LNCaP clone FGC (cell line): ENCODE results near the gene ZNF2.

Source experiments
- DNase-seq: peaks from one replicate; pipeline ENCODE4 v3.0.0-alpha.2; 2011; ENCODE audit warnings: low read depth
- H3K4me3 ChIP-seq: 2 replicates; pipeline ENCODE4 v1.5.1; 2011; ENCODE audit warnings: mild to moderate bottlenecking, low read depth, low read length, control low read depth
- TF ChIP-seq, protein P1 (sequence below): IDR thresholded peaks from 2 replicates; pipeline ENCODE4 v1.5.1; 2012; ENCODE audit warnings: mild to moderate bottlenecking; ENCODE audit not compliant: control insufficient read depth, insufficient read depth; ENCODE audit errors: extremely low read depth

ZNF2 gene

DNA sequence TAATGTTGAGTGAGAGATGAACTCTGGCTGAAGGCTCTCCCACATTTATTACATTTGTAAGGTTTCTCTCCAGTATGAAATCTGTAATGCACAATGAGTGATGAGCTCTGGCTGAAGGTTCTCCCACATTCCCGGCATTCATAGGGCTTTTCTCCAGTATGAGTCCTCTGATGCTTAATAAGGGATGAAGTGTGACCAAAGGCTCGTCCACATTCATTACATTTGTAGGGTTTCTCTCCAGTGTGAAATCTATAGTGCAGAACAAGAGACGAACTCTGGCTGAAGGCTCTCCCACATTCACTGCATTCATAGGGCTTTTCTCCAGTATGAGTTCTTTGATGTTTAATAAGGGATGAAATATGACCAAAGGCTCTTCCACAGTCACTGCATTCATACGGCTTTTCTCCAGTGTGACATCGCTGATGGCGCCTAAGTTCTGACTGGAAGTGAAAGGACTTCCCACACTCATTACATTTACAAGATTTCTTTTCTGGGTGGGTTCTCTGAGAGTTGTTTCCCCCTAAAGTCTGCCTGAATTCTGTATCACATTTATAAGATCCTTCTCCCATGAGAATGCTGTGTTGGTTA lies 16.1 kb upstream of the ZNF2 start:
- no peak overlapping the region for H3K4me3 ChIP-seq
- no peak for DNase-seq
- TF ChIP-seq, protein P1, sequence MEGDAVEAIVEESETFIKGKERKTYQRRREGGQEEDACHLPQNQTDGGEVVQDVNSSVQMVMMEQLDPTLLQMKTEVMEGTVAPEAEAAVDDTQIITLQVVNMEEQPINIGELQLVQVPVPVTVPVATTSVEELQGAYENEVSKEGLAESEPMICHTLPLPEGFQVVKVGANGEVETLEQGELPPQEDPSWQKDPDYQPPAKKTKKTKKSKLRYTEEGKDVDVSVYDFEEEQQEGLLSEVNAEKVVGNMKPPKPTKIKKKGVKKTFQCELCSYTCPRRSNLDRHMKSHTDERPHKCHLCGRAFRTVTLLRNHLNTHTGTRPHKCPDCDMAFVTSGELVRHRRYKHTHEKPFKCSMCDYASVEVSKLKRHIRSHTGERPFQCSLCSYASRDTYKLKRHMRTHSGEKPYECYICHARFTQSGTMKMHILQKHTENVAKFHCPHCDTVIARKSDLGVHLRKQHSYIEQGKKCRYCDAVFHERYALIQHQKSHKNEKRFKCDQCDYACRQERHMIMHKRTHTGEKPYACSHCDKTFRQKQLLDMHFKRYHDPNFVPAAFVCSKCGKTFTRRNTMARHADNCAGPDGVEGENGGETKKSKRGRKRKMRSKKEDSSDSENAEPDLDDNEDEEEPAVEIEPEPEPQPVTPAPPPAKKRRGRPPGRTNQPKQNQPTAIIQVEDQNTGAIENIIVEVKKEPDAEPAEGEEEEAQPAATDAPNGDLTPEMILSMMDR, result no peak

DNA sequence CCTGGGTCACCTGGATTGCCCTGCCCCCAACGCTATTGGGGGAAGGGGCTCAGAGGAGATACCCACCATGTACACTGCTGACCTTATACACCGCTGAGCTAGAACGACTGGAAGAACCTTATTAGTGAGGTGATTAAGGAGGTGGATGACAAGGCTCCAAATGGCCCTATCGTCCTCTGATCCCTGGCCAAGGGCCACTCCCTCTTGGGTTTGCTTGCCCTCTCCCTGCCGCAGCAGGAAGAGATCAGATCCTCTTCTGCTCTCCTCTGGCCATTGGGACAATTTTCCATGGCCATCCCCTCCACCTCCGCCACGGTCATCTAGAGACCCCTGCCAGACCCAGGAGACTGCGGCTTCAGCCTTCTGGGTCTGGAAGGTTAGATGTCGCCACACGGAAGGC lies 7.2 kb upstream of the ZNF2 start:
- no peak for DNase-seq
- H3K4me3 ChIP-seq, result peak overlapping the region; percentile 67
- TF ChIP-seq, protein P1, result no peak

DNA sequence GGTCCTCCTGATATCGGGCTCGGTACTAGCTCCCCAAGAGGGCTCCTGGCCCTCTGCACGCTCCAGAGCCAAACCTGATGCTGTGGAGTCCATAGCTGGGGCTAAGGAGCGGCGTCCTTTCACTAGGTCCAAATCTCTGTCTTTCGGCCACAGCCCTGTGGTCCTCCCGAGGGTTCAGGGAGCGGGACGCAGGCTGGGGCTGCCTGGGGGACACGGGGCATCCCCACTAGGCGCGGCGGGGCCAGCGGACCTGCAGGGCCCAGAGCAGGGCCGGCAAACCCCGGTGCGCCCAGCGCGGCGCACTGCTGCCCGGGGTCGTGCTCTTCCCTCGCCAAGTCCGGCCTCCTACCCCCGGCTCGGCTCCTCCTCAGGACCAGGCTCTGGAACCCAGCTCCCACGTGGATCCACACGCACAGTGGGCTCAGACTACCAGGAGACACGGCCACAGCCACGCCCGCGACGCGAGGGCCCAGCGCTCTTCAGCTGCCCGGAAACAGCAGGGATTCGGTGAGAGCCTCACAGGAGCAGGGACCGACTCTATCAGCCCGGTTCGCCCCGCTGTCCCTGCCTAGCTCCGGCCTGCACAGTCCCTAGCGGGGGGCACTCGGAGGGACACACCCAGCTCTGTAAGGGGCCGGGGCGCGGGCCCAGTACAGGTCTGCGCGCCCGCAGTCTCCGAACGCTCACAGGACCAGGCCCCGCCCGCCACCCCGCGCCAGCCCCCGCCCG lies 6.6 kb upstream of the ZNF2 start:
- DNase-seq, result no peak
- TF ChIP-seq, protein P1, result no peak

DNA sequence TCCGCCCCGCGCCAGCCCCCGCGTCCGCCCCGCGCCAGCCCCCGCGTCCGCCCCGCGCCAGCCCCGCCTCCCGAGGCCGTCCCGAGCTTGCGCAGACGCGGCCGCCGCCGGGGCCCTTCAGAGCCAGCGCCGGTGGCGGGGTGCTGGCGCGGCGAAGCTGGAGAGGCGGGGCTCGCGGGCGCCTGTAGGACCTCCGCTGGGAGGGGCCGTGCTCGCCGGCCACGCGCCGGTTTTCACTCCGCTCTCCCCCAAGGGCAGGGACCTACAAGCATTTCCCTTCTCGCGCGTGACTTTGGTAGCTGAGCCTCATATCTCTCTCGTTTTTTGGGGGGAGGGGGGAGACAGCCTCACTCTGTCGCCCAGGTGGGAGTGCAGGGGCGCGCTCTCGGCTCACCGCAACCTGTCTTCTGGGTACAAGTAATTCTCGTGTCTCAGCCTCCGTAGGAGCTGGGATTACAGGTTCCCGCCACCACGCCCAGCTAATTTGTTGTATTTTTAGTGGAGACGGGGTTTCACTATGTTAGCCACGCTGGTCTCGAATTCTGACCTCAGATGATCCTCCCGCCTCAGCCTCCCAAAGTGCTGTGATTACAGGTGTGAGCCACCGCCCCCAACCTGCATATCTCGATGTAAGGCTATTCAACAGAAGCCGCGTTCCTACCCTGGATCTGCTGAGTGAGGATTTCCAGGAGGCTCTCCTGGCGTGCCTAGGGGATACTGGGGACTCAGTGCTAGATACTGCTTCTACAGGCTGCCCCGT lies 5.7 kb upstream of the ZNF2 start, which contains the start of gene ZNF514:
TSS of gene ZNF514 (minus strand) at position 159 of the 760 bp plus-strand sequence. CDS start 6,595 bp downstream, outside the sequence.
- DNase-seq, result no peak
- peak within 1 kb of the TSS; percentile 67 for H3K4me3 ChIP-seq
- TF ChIP-seq, protein P1, result no peak

More for the DNA sequence above, 6.6 kb upstream of the ZNF2 start:
- peak overlapping the region; percentile 67 for H3K4me3 ChIP-seq

DNA sequence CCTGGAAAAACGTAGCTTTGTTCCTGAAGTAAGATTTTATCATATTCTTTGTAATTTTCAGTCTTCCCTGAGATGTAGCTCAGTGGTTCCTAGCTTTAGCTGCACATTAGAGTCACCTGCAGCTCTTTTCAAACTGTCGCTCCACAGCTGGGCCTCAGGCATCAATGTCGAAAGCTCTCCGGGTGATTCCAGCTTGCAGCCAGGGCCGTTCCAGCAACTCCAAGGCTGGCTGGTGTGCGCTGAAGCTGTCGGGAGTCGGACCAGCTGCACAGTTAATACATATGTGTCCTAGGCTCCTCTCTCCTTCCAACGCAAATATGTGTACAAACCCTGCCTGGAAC lies 609 bp upstream of the ZNF2 start:
- TF ChIP-seq, protein P1, result no peak
- H3K4me3 ChIP-seq, result peak overlapping the region; percentile 93
- DNase-seq, result no peak

DNA sequence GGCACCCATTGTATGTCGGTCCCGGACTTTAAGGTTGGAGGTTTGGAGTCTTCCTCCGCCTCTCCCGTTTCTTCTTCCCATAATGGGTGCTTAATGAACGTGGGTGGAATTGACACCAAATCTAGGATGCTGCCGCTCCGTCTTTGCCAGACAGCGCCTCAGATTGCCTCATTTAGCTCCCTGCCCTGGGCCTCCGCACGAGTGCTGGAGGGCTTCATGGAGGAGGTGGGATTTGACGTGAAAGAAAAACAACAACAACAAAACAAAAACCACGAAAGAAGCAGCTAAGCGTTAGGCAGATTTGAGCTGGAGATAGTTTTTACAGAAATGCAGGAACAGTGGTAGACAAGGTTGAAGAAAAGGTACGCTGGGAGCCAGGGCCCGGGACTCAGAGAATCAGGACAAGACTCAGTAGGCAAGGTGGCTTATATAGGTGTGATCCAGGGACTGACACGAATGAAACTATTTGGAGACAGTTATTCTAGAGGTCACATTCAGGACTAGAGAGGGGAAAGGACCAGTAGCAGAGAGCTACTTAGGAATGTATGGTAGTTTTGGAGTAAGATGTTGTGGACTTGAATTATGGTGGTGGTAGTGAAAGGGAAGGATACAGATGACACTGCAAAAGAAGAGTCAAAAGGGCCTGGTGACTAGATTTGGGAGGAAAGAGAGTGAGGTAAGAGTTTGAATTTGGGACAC lies 605 bp downstream of the ZNF2 start:
- no peak for DNase-seq
- TF ChIP-seq, protein P1, result no peak
- H3K4me3 ChIP-seq, result peak overlapping the region; percentile 93
